HG03139 (cell line): ENCODE measurements around the gene BMP2K.
"Not testable (repeated sequence)": the region's sequence is repeated elsewhere in the genome, so short reads cannot be mapped to it uniquely, and the experiment has no call there.

ENCODE experiments used
- ATAC-seq: cut with Tn5 transposase; IDR thresholded peaks from one replicate; pipeline ENCODE4 v1.9.1; 2021; ENCODE audit not compliant: unreplicated experiment

BMP2K gene

GRCh38 chr4:78846258-78846657, 70.1 kb downstream of the BMP2K start:
- no peak for ATAC-seq

- no peak for ATAC-seq
Measured at GRCh38 chr4:78862314-78862737, 86.2 kb downstream of the BMP2K start.

- ATAC-seq = no peak
Measured at GRCh38 chr4:78863254-78863869, 87.2 kb downstream of the BMP2K start.

- no peak for ATAC-seq
Measured at GRCh38 chr4:78863991-78864390, 87.8 kb downstream of the BMP2K start.

- peak; percentile 51 for ATAC-seq
Measured at GRCh38 chr4:78864405-78865024, 88.4 kb downstream of the BMP2K start.

GRCh38 chr4:78865451-78865850, 89.3 kb downstream of the BMP2K start:
- no peak for ATAC-seq

GRCh38 chr4:78868712-78869111, 92.6 kb downstream of the BMP2K start:
- ATAC-seq = not testable (repeated sequence)

GRCh38 chr4:78870056-78870455, 93.9 kb downstream of the BMP2K start:
- no peak for ATAC-seq

GRCh38 chr4:78876568-78877320, 100.6 kb downstream of the BMP2K start:
- no peak for ATAC-seq

GRCh38 chr4:78878031-78878430, 101.9 kb downstream of the BMP2K start:
- ATAC-seq = no peak

GRCh38 chr4:78880874-78881492, 104.8 kb downstream of the BMP2K start:
- ATAC-seq = no peak

- ATAC-seq = no peak
Measured at GRCh38 chr4:78885598-78885997, 109.4 kb downstream of the BMP2K start.

GRCh38 chr4:78889955-78890354, 113.8 kb downstream of the BMP2K start:
- no peak for ATAC-seq

GRCh38 chr4:78899302-78899701, 123.2 kb downstream of the BMP2K start:
- ATAC-seq = no peak

GRCh38 chr4:78901882-78902281, 125.7 kb downstream of the BMP2K start:
- ATAC-seq = no peak

GRCh38 chr4:78902298-78902697, 126.1 kb downstream of the BMP2K start:
- no peak for ATAC-seq

GRCh38 chr4:78904143-78904542, 128.0 kb downstream of the BMP2K start:
- no peak for ATAC-seq

- no peak for ATAC-seq
Measured at GRCh38 chr4:78907638-78908037, 131.5 kb downstream of the BMP2K start.

- not testable (repeated sequence) for ATAC-seq
Measured at GRCh38 chr4:78908974-78909373, 132.8 kb downstream of the BMP2K start.

GRCh38 chr4:78910612-78911011, 134.5 kb downstream of the BMP2K start:
- no peak for ATAC-seq

- ATAC-seq = no peak
Measured at GRCh38 chr4:78922207-78922606, 146.1 kb downstream of the BMP2K start.
